OCI-LY1 (cell line): ENCODE measurements around the gene PTGS1.

ENCODE experiments used
- CTCF ChIP-seq: fragments of 200-600 bp; sonication (generic), shearing (Covaris generic); IDR thresholded peaks from 2 replicates; pipeline ENCODE4 v1.5.1; 2017; ENCODE audit warnings: mild to moderate bottlenecking, antibody characterized with exemption, low read length, moderate library complexity, mixed read lengths
- EZH2 ChIP-seq: fragments of 200-600 bp; sonication (generic), shearing (Covaris generic); IDR thresholded peaks from 2 replicates; pipeline ENCODE4 v1.8.0; 2017; ENCODE audit warnings: borderline replicate concordance, mixed run types, mild to moderate bottlenecking, antibody characterized with exemption, low read length, moderate library complexity, mixed read lengths

- TF ChIP-seq CTCF (no peak), EZH2 (no peak)
Measured at GRCh38 chr9:122364783-122365150, 6.1 kb upstream of the PTGS1 start.
